KOPT-K1 (cell line): ENCODE results near the gene FHIT.

ENCODE experiments used
- H3K27ac ChIP-seq: fragments of 200-600 bp; sonication (generic); 2 replicates; pipeline ENCODE4 v1.5.1; 2016; ENCODE audit warnings: antibody characterized with exemption, mild to moderate bottlenecking, low read depth, low read length; ENCODE audit not compliant: poor library complexity, severe bottlenecking
- H3K36me3 ChIP-seq: fragments of 200-600 bp; sonication (generic); 2 replicates; pipeline ENCODE4 v1.5.1; 2017; ENCODE audit warnings: antibody characterized with exemption, mild to moderate bottlenecking, low read length, moderate library complexity; ENCODE audit not compliant: insufficient read depth
- H3K9me3 ChIP-seq: fragments of 200-600 bp; sonication (generic); 2 replicates; pipeline ENCODE4 v1.5.1; 2017; ENCODE audit warnings: antibody characterized with exemption, low read length, mild to moderate bottlenecking; ENCODE audit not compliant: insufficient read depth, poor library complexity, severe bottlenecking

The FHIT gene

GRCh38 chr3:61136191-61136590, 115.1 kb downstream of the FHIT start:
- H3K27ac ChIP-seq = no peak overlapping the region
- H3K36me3 ChIP-seq = no peaks in the 10 kb centered on the region
- H3K9me3 ChIP-seq = no peaks in the 10 kb centered on the region

DNA sequence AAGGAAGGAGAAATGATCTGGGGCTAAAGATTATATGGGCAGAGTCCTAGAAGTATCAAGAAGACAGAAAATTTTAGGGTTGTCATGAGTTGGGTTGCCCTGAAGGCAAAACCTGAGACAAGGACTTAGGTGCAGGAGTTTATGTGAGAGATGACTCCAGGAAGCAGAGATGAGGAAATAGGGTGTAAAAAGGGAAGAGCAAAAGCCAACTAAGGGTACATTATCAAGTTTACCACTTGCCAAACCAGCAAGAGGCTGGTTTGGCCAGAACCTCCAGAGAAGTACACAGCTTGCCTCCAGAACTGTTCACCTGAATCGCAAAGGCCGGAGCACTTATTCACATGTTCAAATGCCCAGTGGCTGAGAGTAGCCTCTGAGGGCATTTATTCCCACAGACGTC, 116.7 kb downstream of the FHIT start:
- no peak overlapping the region for H3K27ac ChIP-seq
- no peaks in the 10 kb centered on the region for H3K36me3 ChIP-seq
- H3K9me3 ChIP-seq = no peaks in the 10 kb centered on the region

GRCh38 chr3:61132062-61132461, 119.2 kb downstream of the FHIT start:
- no peaks in the 10 kb centered on the region for H3K9me3 ChIP-seq
- no peaks in the 10 kb centered on the region for H3K36me3 ChIP-seq
- no peak overlapping the region for H3K27ac ChIP-seq

- H3K27ac ChIP-seq = no peak overlapping the region
- H3K36me3 ChIP-seq = no peaks in the 10 kb centered on the region
- no peaks in the 10 kb centered on the region for H3K9me3 ChIP-seq
Observed at GRCh38 chr3:61118830-61119229, 132.4 kb downstream of the FHIT start.

- H3K27ac ChIP-seq = no peak overlapping the region
- no peaks in the 10 kb centered on the region for H3K36me3 ChIP-seq
- no peaks in the 10 kb centered on the region for H3K9me3 ChIP-seq
Observed at GRCh38 chr3:61117045-61117898, 134.0 kb downstream of the FHIT start.

- Histone ChIP-seq H3K27ac (no peak overlapping the region), H3K9me3 (no peaks in the 10 kb centered on the region), H3K36me3 (no peaks in the 10 kb centered on the region)
Observed at GRCh38 chr3:61114316-61114953, 136.8 kb downstream of the FHIT start.

- H3K36me3 ChIP-seq = no peaks in the 10 kb centered on the region
- H3K9me3 ChIP-seq = no peaks in the 10 kb centered on the region
- H3K27ac ChIP-seq = no peak overlapping the region
Observed at GRCh38 chr3:61111825-61112224, 139.4 kb downstream of the FHIT start.

- Histone ChIP-seq H3K9me3 (no peaks in the 10 kb centered on the region), H3K36me3 (no peaks in the 10 kb centered on the region), H3K27ac (no peak overlapping the region)
Observed at GRCh38 chr3:61110576-61110975, 140.7 kb downstream of the FHIT start.

GRCh38 chr3:61108247-61109019, 142.8 kb downstream of the FHIT start:
- H3K36me3 ChIP-seq = no peaks in the 10 kb centered on the region
- no peak overlapping the region for H3K27ac ChIP-seq
- H3K9me3 ChIP-seq = no peaks in the 10 kb centered on the region

DNA sequence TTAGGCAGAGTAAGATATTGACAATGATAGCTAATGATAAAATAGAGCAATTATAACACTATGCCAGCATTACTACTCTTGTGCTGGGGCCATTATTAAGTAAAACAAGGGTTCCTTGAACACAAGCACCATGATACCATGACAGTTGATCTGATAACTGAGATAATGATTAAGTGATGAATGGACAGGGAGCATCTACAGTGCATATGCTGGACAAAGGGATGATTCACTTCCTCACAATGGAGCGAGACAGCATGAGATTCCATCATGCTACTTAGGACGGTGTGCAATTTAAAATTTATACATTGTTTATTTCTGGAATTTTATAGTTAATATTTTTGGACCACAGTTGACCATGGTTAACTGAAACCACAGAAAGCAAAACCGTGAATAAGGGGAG, 156.6 kb downstream of the FHIT start:
- no peak overlapping the region for H3K27ac ChIP-seq
- no peaks in the 10 kb centered on the region for H3K9me3 ChIP-seq
- H3K36me3 ChIP-seq = no peaks in the 10 kb centered on the region

GRCh38 chr3:61093364-61093763, 157.9 kb downstream of the FHIT start:
- H3K9me3 ChIP-seq = no peaks in the 10 kb centered on the region
- no peak overlapping the region for H3K27ac ChIP-seq
- no peaks in the 10 kb centered on the region for H3K36me3 ChIP-seq

- H3K9me3 ChIP-seq = no peaks in the 10 kb centered on the region
- no peaks in the 10 kb centered on the region for H3K36me3 ChIP-seq
- H3K27ac ChIP-seq = no peak overlapping the region
Observed at GRCh38 chr3:61092870-61093269, 158.4 kb downstream of the FHIT start.

DNA sequence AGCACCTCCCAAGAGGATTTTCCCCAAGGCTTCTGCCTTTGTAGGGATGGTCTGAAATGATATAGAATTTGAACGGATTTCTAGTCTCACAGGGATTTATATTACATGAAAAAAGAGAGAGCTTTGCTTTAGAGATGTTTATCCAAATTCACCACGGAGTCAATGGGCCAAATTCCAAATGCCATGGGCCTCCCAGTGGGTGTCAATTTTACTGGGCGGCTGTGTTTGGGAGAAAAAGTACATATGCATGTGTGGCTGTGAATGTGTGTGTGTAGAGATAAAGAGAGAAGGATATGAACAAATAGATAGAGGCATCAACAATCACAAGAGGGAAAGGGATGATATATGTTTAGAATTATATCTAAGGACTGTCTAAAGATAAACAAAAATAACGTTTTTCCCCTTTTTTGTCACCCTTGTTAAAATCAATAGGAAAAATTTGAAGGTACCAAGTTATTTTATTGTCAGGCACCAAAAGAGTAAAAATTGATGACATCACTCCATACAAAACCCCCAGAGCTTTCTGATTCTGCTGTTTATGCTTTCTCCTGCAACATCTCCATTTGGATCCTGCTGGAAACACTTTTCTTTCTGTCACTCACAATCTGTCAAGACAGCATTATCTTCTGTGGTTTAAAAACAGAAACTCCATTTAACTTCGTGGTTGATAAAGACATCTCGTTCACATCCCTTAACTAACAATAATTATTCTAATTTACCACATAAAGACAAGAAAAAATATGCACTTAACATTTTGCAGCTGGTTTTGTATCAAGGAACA, 160.7 kb downstream of the FHIT start:
- no peaks in the 10 kb centered on the region for H3K9me3 ChIP-seq
- H3K36me3 ChIP-seq = no peaks in the 10 kb centered on the region
- no peak overlapping the region for H3K27ac ChIP-seq

DNA sequence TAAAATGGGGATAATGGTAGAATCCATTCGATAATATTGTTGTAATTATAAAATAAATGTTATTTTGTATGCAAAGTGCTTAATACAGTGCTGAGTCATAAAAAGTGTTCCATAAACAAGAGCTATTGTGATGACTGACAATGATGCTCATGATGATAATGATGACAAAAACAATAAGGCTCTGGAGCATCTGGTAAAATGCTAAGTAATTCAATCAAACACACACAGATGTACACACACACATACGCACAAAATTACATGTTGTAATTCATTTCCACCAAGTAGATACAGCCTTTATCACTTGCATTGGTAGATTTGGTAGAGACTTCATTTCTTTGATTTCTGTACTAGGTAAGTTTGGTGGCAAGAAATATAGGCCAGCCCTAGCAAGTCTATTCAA, 163.8 kb downstream of the FHIT start:
- Histone ChIP-seq H3K36me3 (no peaks in the 10 kb centered on the region), H3K9me3 (no peaks in the 10 kb centered on the region), H3K27ac (no peak overlapping the region)

DNA sequence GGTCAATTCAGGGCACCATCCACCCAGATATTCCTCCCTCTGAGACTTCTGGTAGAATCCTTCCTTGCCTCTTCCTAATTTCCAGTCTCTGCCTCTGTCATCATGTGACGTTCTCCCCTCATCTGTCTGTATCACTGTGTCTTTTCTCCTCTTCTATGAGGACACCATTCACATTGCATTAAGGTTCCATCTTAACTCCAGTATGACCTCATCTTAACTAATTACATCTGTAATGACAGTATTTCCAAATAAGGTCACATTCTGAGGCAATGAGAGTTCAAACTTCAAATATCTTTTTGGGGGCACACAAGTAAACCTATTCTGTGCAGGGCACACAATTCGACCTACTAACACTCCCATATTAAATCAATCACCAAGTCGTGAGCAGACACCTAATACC, 169.7 kb downstream of the FHIT start:
- no peaks in the 10 kb centered on the region for H3K36me3 ChIP-seq
- H3K9me3 ChIP-seq = no peaks in the 10 kb centered on the region
- H3K27ac ChIP-seq = no peak overlapping the region
